B cell (primary cell): ENCODE measurements around the gene MON1B. TPM values are rescaled to one million over a fixed set of nuclear protein-coding genes. Genes with fewer than 3 reads are reported as not detected.

Experiments
- ATAC-seq: fragments of 200-7000 bp; cut with Tn5 transposase; one replicate; pipeline ENCODE4 v1.10.0; 2021; ENCODE audit warnings: low read depth, mild to moderate bottlenecking, moderate number of reproducible peaks, moderate library complexity
- CTCF ChIA-PET: fragments of 350-600 bp; sonication (Branson Sonifier 250); formaldehyde crosslinking; loops from one replicate; lab custom pipeline; 2021; ENCODE audit warnings: antibody characterized with exemption, inconsistent platforms; lab: Charles Lee
- POLR2A ChIA-PET: fragments of 350-600 bp; sonication (Branson Sonifier 250); formaldehyde crosslinking; loops from one replicate; lab custom pipeline; 2021; ENCODE audit warnings: antibody characterized with exemption; lab: Charles Lee
- DNase-seq: peaks from one replicate; pipeline ENCODE4 v3.0.0; 2013
- H2AFZ ChIP-seq: 2 replicates; pipeline ENCODE4 v1.6.1; 2012; ENCODE audit warnings: mild to moderate bottlenecking, low read depth, low read length; ENCODE audit not compliant: insufficient read depth, poor library complexity, severe bottlenecking
- H3K27ac ChIP-seq, 2 donors: 1 replicate in 1 of 2; 2 replicates in 1 of 2; pipeline ENCODE4 v1.5.1; 2012 to 2013; ENCODE audit warnings: low read length in 2 of 2, mild to moderate bottlenecking in 2 of 2, moderate library complexity in 1 of 2
- H3K27me3 ChIP-seq, 4 experiments: fragments of 200-600 bp in 1 of 4; sonication (generic) in 1 of 4; replicated peaks in 1 of 4; 1 replicate in 2 of 4; 2 replicates in 2 of 4; pipeline versions ENCODE4 v1.6.1 to v1.7.0; 2013 to 2016; ENCODE audit warnings: low read length in 3 of 4, mild to moderate bottlenecking in 2 of 4, mixed read lengths in 1 of 4, moderate library complexity in 1 of 4; ENCODE audit not compliant: insufficient read depth in 4 of 4, control insufficient read depth in 3 of 4; ENCODE audit errors: control extremely low read depth in 1 of 4
- H3K36me3 ChIP-seq, 2 experiments: replicated peaks in 1 of 2; 1 replicate in 1 of 2; 2 replicates in 1 of 2; pipeline versions ENCODE4 v1.6.1 to v1.7.1; 2013; ENCODE audit warnings: low read length in 1 of 2; ENCODE audit not compliant: insufficient read depth in 2 of 2, control insufficient read depth in 1 of 2; ENCODE audit errors: control extremely low read depth in 1 of 2, extremely low read depth in 1 of 2
- H3K4me1 ChIP-seq, 2 donors: fragments of 200-600 bp in 1 of 2; sonication (generic) in 1 of 2; 1 replicate in 1 of 2; 2 replicates in 1 of 2; pipeline versions ENCODE4 v1.5.1 to v1.6.1; 2013 to 2017; ENCODE audit warnings: low read length in 2 of 2; ENCODE audit not compliant: control insufficient read depth in 2 of 2, insufficient read depth in 2 of 2
- H3K4me2 ChIP-seq: replicated peaks from 2 replicates; pipeline ENCODE3; 2012; ENCODE audit warnings: mild to moderate bottlenecking, low read depth, low read length; ENCODE audit not compliant: poor library complexity, severe bottlenecking
- H3K4me3 ChIP-seq, 5 experiments: fragments of 200-600 bp in 1 of 5; sonication (generic) in 1 of 5; 1 replicate in 3 of 5; 2 replicates in 2 of 5; pipeline versions ENCODE4 v1.5.1 to v1.7.0; 2011 to 2016; ENCODE audit warnings: low read length in 4 of 5, mild to moderate bottlenecking in 4 of 5, low read depth in 2 of 5, control low read depth in 1 of 5, moderate library complexity in 1 of 5; ENCODE audit not compliant: insufficient read depth in 1 of 5; ENCODE audit errors: control extremely low read depth in 1 of 5, extremely low read depth in 1 of 5
- H3K79me2 ChIP-seq: fragments of 200-600 bp; sonication (generic); one replicate; pipeline ENCODE4 v1.6.0; 2016; ENCODE audit warnings: low read length; ENCODE audit not compliant: control insufficient read depth, insufficient read depth
- H3K9ac ChIP-seq: fragments of 200-600 bp; sonication (generic); 2 replicates; pipeline ENCODE4 v1.6.1; 2017; ENCODE audit warnings: mild to moderate bottlenecking, low read length, moderate library complexity
- H3K9me3 ChIP-seq, 3 donors: one replicate each; pipeline versions ENCODE4 v1.6.1 to v1.7.1; 2013; ENCODE audit warnings: low read length in 2 of 3; ENCODE audit not compliant: control insufficient read depth in 2 of 3, insufficient read depth in 1 of 3; ENCODE audit errors: control extremely low read depth in 1 of 3
- H4K20me1 ChIP-seq: 2 replicates; pipeline ENCODE4 v1.6.0; 2012; ENCODE audit warnings: mild to moderate bottlenecking, low read length; ENCODE audit not compliant: insufficient read depth, control insufficient read depth, poor library complexity, severe bottlenecking
- H3K27ac Mint-ChIP-seq: one replicate; pipeline ENCODE4 v1.8.0; 2021; ENCODE audit warnings: mixed read lengths
- H3K27me3 Mint-ChIP-seq: one replicate; pipeline ENCODE4 v1.8.0; 2021; ENCODE audit warnings: mixed read lengths
- H3K4me1 Mint-ChIP-seq: one replicate; pipeline ENCODE4 v1.8.0; 2021; ENCODE audit warnings: mixed read lengths
- H3K4me3 Mint-ChIP-seq: one replicate; pipeline ENCODE4 v1.8.0; 2021; ENCODE audit warnings: mixed read lengths
- H3K9me3 Mint-ChIP-seq: one replicate; pipeline ENCODE4 v1.8.0; 2022; ENCODE audit warnings: mixed read lengths; ENCODE audit not compliant: insufficient read depth
- CTCF ChIP-seq: fragments of 200-600 bp; IDR thresholded peaks from one replicate; pipeline ENCODE4 v1.8.0; 2022; ENCODE audit warnings: antibody characterized with exemption, mild to moderate bottlenecking
- EZH2 ChIP-seq: IDR thresholded peaks from 2 replicates; pipeline ENCODE4 v1.6.1; 2012; ENCODE audit warnings: borderline replicate concordance, low read depth, mild to moderate bottlenecking, moderate library complexity, low read length; ENCODE audit not compliant: insufficient read depth, poor library complexity, severe bottlenecking
- WGBS: methylation state at CpG from one replicate; pipeline ENCODE4 v1.1.5; 2013; ENCODE audit warnings: missing lambda C conversion rate; ENCODE audit not compliant: insufficient coverage; 5-methylcytosine and 5-hydroxymethylcytosine counted together
- intact Hi-C: fragments of 100-400 bp; cut with micrococcal nuclease; formaldehyde crosslinking; loops from one replicate; pipeline ENCODE4 v1.10.0; 2022
- polyA plus RNA-seq: library from polyadenylated mRNA; depleted of rRNA; stranded (reverse); fragments of >200 nt; gene quantifications from 2 replicates; pipeline ENCODE4 v1.2.3, GENCODE V29; 2012
- total RNA-seq, 2 donors: library from RNA; stranded (reverse); fragments of 120-200 nt in 1 of 2; gene quantifications; 1 replicate in 1 of 2; 2 replicates in 1 of 2; pipeline versions ENCODE4 v1.2.3 to v1.2.4, GENCODE V29; 2013 to 2022

MON1B gene
- total and polyA plus RNA-seq, 2 donors (not counting 1 experiment from before 2014, with no cell fraction given), result 35.0 to 79.1 TPM

GRCh38 chr16:77169650-77170236, 21.2 kb upstream of the MON1B start:
- H4K20me1 ChIP-seq, result no peaks in the 10 kb centered on the region
- ChIA-PET CTCF (interaction anchor here (1.0 to 5.4 kb wide), 5 partner anchors 11 to 1971 kb away, joined by 3 to 48 read pairs (median 19); no protein-coding TSS in a partner anchor), POLR2A (no interaction called here)
- no peak overlapping the region for H2AFZ ChIP-seq
- H3K27ac ChIP-seq, result no peak overlapping the region
- ATAC-seq (no peak), DNase-seq (peak; percentile 51)
- no peaks in the 10 kb centered on the region for H3K4me1 ChIP-seq
- H3K27me3 Mint-ChIP-seq, result peaks cover 44% of the 10 kb centered on the region
- intact Hi-C loops, result no loop called here
- WGBS, result 0% methylated on average over 1 of the region's 6 CpGs
- no peaks in the 10 kb centered on the region for H3K9me3 Mint-ChIP-seq
- H3K9me3 ChIP-seq, result peaks cover 0 to 4% (median 0%) of the 10 kb centered on the region in 3 donors
- TF ChIP-seq EZH2 (no peak), CTCF (peak; percentile 72)
- no peak overlapping the region for H3K27ac Mint-ChIP-seq
- peaks cover 0 to 17% (median 13%) of the 10 kb centered on the region in 4 experiments for H3K27me3 ChIP-seq
- no peaks in the 10 kb centered on the region for H3K36me3 ChIP-seq
- no peak overlapping the region for H3K9ac ChIP-seq
- H3K4me3 Mint-ChIP-seq, result no peak overlapping the region
- H3K4me2 ChIP-seq, result no peak overlapping the region
- no peak overlapping the region for H3K4me3 ChIP-seq
- no peaks in the 10 kb centered on the region for H3K4me1 Mint-ChIP-seq
- H3K79me2 ChIP-seq, result no peaks in the 10 kb centered on the region

GRCh38 chr16:77170805-77171204, 20.2 kb upstream of the MON1B start:
- Histone ChIP-seq H4K20me1 (no peaks in the 10 kb centered on the region), H3K4me1 (no peaks in the 10 kb centered on the region), H3K4me2 (no peak overlapping the region), H3K79me2 (no peaks in the 10 kb centered on the region), H3K27ac (no peak overlapping the region), H3K9me3 (peaks cover 0 to 4% (median 0%) of the 10 kb centered on the region in 3 donors), H3K36me3 (no peaks in the 10 kb centered on the region), H2AFZ (no peak overlapping the region), H3K27me3 (peaks cover 0 to 18% (median 13%) of the 10 kb centered on the region in 4 experiments), H3K4me3 (no peak overlapping the region), H3K9ac (no peak overlapping the region)
- Mint-ChIP-seq H3K27ac (no peak overlapping the region), H3K9me3 (no peaks in the 10 kb centered on the region), H3K4me1 (no peaks in the 10 kb centered on the region), H3K27me3 (peaks cover 54% of the 10 kb centered on the region), H3K4me3 (no peak overlapping the region)
- intact Hi-C loops, result no loop called here
- WGBS, result 100% methylated on average over 1 of the region's 4 CpGs
- CTCF ChIA-PET, result interaction anchor here (0.6 to 5.4 kb wide), 23 partner anchors 8 to 1972 kb away, joined by 3 to 48 read pairs (median 4); partner anchors contain the start of genes CPHXL2 and MON1B
- DNase-seq (no peak), ATAC-seq (no peak)
- POLR2A ChIA-PET, result no interaction called here
- TF ChIP-seq CTCF (no peak), EZH2 (no peak)
